GM21515 (cell line): ENCODE measurements around the gene KLLN.
"Not testable (repeated sequence)": the region's sequence is repeated elsewhere in the genome, so short reads cannot be mapped to it uniquely, and the experiment has no call there.

ENCODE experiments used
- ATAC-seq: cut with Tn5 transposase; IDR thresholded peaks from one replicate; pipeline ENCODE4 v1.9.1; 2021; ENCODE audit not compliant: unreplicated experiment

KLLN gene

GRCh38 chr10:87867453-87867852 lies 4.1 kb upstream of the KLLN start:
- ATAC-seq = no peak

DNA sequence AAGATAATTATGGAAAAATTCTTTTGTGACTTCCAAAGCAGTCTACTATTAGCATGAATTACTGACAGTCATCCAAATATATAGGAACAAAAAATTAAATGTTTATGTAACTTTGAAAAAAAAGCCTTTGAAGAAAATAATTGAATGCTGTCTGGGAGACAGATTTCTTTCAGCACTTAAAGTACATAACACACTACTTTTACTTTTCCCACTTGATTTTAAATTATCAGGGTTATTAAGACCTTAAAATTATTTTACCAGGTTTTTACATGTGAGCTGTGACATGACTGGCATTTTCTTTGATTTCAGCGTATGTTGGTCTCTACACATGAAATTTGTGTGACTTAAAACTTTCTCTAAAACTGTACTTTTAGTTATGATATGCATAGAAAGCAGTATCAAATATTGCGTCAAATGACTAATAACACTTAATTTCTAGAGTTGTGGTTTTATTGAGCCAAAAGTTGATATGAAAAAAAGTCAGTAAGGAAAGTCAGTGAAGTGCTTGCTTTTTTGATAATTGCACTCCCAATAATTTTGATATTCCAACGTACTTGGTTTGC lies 3.2 kb upstream of the KLLN start:
- ATAC-seq = no peak

GRCh38 chr10:87865241-87865881 lies 2.0 kb upstream of the KLLN start:
- ATAC-seq = no peak

- ATAC-seq = no peak
Measured at GRCh38 chr10:87864496-87865059, 1.2 kb upstream of the KLLN start.

- ATAC-seq = peak; percentile 0
Measured at GRCh38 chr10:87863951-87864495, 690 bp upstream of the KLLN start.

- ATAC-seq = peak; percentile 13
Measured at GRCh38 chr10:87862679-87863052, 667 bp downstream of the KLLN start.

DNA sequence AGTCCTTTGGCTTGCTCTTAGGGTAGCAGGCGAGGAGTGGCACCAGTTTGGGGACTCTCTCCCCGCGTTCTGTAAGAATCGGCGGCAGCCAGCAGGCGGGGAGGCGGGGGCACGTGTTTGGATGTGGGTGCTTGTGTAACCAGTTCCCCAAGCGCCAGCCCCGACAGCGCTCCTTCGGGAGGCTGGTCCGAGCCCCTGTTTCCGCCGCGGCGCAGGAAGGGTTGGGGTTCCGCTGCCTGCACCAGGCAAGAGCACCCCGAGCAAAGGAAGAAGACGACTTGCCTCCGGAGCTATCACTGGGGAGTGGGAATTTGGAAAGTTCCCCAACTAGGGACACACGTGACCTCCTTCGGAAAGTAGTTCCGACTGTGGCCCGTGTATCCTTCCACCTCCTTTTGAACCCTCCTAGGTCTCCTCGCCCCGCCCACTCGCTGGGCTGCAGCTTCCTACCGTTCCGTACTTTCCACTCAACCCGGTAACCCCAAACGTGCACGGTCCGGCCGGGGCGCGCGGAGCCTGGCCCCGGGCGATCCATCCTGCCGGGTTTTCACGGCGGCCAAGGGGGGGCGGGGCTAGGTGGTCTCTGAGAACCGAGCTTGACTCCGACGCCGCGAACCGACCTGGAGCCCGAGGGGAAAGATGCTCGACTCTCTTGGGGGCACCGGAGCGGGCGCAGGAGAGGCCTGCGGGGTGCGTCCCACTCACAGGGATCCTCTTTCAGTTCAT lies 1.2 kb downstream of the KLLN start:
- peak; percentile 58 for ATAC-seq

- ATAC-seq = peak; percentile 8
Measured at GRCh38 chr10:87861566-87861952, 1.8 kb downstream of the KLLN start.

DNA sequence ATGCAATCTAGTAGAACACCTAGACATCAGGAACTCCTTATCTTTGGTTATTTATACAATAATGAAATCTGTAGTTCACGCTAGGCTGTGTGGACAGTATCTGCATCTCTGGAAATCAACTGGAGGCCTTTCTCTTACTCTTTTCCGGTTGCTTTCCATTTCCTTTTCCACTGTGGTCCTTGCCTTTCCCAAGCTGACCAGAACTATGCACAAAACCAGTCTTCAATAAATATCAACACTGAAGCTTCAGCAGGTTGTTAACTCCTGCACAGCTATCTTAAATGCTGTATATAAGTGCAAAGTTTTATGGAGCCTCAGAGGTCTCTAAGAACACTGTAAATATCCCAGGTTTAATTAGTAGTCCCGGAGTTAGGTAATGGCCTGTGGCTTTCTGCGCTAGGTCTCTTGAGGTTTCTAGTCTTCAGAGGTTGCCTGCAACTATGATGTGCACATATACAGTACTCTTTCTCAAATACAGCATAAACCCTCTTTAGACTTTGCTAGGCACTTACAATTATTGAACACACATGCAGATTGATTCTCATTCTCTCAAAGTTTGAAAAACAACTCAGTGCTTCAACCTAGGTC lies 2.4 kb downstream of the KLLN start:
- ATAC-seq = no peak

- no peak for ATAC-seq
Measured at GRCh38 chr10:87860156-87860795, 3.1 kb downstream of the KLLN start.

GRCh38 chr10:87855665-87856064 lies 7.7 kb downstream of the KLLN start:
- ATAC-seq = not testable (repeated sequence)

DNA sequence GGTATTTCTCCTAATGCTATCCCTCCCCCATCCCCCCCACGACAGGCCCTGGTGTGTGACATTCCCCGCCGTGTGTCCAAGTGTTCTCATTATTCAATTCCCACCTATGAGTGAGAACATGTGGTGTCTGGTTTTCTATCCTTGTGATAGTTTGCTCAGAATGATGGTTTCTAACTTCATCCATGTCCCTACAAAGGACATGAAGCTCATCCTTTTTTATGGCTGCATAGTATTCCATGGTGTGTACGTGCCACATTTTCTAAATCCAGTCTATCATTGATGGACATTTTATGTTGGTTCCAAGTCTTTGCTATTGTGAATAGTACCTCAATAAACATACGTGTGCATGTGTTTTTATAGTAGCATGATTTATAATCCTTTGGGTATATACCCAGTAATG lies 8.1 kb downstream of the KLLN start:
- ATAC-seq = not testable (repeated sequence)

- ATAC-seq = no peak
Measured at GRCh38 chr10:87852089-87852488, 11.2 kb downstream of the KLLN start.

DNA sequence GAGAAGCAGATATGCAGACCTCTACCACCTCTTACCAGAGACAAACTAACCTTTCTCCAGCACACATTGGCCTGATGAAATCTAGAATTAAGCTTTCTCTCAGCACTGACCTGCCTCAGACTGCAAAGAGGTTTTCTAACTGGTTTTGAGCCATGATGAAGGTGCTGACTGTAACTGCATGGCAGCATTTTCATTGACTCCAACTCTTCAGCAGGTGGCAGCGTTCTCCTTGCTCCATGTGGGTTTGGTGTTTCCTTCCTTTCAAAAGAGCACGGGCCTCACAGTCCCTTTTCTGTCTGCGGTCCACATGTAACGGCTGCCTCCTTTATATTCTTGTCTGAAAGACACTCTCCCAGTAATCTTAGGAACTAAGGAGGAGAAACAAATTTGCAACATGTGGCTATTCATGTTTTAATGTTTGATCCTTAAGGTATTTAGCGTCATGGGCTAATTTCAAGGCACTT lies 12.6 kb downstream of the KLLN start:
- no peak for ATAC-seq

GRCh38 chr10:87849001-87849400 lies 14.3 kb downstream of the KLLN start:
- no peak for ATAC-seq

DNA sequence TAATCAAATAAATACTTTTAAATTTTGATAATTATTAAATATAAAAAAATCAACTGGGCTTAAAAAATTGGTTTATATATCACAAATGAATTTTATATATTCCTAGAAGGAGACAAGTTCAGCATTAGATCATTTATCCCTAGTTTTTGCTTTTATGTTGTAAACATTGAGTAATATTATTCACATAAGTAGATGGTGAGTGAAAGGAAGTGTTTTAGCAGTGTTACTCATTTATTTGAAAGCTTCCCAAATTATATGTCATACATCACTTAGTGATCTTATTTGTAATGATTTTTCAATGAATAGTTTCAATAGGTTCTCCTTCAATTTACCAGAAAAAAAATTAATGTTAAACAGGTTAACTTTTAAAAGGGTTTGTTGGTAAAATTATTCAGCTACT lies 15.8 kb downstream of the KLLN start:
- no peak for ATAC-seq

DNA sequence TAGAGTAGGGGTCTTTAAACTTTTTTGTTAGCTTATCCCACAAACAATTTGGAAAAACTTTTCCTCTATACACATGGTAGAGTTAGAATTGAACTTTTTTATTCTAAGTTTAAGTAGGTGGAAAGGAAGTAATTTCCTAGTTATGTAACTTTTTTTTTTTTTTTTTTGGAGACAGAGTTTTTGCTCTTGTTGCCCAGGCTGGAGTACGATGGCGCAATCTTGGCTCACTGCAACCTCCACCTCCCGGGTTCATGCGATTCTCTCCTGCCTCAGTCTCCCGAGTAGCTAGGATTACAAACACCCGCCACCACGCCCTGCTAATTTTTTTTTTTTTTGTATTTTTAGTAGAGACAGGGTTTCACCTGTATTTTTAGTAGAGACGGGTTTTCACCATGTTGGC lies 16.6 kb downstream of the KLLN start:
- not testable (repeated sequence) for ATAC-seq

GRCh38 chr10:87846023-87846422 lies 17.3 kb downstream of the KLLN start:
- no peak for ATAC-seq

DNA sequence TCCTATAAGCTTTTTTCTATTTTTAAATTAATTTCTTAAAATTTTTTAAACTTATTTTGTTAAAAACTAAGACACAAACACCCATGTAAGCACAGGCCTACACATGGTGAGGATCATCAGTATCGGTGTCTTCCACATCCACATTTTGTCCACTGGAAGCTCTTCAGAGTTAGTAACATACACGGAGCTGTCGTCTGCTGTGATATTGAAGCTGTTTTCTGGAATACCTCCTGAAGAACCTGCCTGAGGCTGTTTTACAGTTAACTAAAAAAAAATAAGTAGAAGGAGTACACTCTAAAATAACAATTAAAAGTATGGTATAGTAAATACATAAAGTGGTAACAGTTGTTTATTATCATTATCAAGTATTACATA lies 17.7 kb downstream of the KLLN start:
- ATAC-seq = no peak

- no peak for ATAC-seq
Measured at GRCh38 chr10:87844837-87845623, 18.3 kb downstream of the KLLN start.
